GM21515 (cell line): Measurements from ENCODE around the gene NTN3.

ENCODE experiments used
- ATAC-seq: cut with Tn5 transposase; IDR thresholded peaks from one replicate; pipeline ENCODE4 v1.9.1; 2021; ENCODE audit not compliant: unreplicated experiment

Gene NTN3

DNA sequence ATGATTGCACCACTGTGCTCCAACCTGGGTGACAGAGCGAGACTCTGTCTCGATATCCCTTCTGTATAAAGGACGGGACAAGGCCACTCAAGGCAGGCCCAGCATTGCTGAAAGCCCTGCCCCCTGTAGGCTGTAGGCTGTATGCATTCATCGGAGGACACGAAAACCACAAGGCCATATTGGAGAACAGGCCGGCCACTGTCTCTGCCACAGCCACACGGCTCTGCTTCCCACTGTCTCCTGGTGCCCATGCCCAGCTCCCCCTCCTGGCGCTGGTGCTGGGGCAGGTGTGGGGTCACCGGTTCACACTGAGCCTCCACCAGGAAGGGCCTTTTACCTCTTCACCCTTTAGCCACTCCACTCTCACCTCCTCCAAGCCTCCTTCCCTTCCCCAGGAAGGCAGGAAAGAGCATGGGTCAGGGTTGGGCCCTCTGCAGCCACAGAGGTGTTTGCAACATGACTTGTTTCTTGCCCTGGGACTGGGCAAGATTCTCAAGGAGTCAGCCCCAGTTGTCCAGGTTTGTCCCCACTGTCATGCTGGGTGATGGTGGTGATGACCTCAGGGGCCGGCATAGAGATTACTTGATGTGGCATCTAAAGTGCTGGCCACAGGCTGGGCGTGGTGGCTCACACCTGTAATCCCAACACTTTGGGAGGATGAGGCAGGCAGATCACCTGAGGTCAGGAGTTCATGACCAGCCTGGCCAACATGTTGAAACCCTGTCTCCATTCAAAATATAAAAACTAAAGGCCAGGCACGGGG, 5.3 kb upstream of the NTN3 start:
- no peak for ATAC-seq

DNA sequence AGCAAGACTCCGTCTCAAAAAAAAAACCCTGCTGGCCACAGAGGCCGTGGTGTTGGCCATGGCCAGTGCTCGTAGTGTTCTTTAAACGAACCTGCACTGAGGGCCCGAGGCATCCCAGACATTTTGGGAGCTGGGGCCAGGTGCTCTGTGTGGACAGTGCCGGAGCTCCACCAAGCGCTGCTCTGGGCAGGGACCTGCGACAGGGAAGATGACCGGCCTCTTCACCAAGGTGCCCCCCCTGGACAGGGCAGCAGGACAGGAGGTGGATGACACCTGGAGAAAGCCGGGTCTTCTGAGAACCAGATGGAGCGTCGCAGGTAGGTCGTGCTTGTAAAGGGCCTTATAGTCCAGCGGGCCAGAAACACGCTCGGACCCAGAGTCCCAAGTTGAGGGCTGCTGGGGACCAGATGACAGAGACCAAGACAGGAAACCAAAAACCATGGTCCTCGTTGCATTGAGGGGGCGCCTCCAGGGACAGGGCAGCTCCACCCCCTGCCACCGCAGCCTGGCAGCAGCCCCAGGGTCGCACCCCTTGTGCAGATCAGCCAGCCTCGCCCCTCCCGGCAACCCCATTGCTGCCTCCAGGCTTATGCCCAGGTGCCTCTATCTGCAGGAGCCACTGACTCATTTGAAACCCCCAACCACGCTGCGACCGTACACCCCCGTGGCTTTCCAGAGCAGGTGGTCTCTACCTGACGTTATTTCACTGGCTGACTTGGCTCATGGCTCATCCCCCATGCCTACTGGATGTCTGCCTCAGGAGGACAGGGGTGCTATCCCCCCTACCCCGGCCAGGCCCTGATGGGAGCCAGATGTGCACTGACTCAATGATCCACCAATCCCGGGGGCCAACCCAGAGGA, 4.2 kb upstream of the NTN3 start:
- ATAC-seq = no peak

DNA sequence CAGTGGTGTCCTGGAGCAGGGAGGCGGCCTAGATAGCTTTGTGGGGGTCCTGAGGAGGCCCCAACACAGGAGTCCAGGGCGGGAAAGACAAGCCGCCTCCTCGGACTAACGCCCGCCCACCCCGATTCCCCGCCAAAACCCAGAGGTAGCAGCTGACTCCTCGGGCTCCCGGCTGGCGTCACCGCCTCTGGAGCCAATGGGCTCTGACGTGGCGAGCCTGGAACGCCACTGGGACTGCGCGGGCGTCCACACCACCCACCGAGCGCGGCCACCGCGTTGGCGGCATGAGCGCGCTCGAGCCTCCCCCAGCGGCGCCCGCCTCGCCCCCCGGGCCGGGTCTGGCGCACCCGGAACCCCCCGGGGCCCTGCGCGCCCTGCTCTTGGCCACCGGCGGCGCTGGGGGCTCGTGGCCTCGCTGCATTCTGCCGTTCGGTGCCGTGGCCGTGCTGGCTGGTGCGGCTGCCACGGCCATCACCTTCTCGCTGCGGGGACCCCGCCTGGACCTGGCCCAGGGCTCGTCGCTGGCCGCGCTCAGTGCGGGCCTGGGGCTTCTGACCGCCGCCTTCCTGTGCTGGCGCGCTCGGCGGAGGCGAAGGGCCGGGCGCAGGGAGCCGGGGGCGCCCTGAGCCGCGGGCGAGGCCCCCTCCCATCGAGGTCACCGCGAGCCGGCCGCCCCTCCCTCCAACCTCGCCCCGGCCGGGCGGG, 3.4 kb upstream of the NTN3 start:
- no peak for ATAC-seq

DNA sequence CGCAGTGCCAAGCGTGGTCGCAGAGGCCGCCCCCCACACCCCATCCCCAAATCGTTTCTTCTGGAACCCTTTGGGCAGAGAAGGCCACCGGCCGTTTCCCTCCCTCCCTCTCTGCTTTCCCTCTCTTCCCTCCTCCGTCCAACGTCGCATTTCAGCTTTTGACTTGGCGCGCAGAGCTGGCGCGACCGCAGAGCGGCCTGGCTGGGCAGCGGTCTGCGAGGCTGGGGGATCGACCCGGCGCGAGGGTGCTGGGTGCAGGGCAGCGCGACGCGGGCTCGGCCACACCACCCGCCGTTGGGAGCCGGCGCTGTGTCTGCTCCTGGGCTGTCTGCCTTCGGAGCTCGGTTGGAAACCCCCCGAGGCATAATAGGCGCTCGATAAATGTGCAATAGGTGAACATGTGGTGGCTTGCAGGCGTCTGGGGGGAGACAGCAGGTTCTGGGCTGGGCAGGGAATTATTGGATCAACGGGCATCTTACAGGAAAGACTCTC, 2.8 kb upstream of the NTN3 start:
- ATAC-seq = no peak

DNA sequence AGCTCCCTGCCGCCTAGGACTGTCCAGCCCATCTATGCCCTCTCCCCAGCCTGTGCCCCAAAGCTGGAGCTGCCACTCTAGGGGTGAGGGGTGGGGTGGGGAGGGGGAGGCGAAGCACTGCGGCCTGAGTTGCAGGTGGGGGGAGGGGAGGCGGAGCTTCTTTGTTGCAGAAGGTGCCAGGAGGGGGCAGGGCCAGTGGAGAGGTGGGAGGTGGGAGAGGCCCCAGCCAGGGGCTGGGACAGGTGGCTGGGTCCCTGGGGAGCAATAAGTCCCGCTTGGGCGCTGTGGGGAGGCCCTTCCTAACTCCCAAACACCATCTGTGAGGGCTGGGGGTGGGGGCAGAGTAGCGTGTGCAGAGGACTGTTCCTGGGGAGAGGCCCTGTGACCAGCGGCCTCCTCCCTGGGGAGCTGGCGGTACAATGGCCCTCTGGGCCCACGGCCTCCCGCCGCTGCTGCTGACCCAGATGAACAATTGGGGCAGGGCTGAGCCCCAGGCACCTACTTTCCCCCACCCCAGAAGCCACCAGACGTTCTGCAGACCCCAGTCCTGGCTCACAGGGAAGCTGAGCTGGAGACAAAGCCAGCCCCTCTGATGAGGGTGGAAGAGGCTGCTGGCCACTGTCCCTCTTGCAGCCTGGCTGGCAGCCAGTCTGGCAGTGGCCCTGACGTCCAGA, 2.2 kb upstream of the NTN3 start:
- no peak for ATAC-seq

DNA sequence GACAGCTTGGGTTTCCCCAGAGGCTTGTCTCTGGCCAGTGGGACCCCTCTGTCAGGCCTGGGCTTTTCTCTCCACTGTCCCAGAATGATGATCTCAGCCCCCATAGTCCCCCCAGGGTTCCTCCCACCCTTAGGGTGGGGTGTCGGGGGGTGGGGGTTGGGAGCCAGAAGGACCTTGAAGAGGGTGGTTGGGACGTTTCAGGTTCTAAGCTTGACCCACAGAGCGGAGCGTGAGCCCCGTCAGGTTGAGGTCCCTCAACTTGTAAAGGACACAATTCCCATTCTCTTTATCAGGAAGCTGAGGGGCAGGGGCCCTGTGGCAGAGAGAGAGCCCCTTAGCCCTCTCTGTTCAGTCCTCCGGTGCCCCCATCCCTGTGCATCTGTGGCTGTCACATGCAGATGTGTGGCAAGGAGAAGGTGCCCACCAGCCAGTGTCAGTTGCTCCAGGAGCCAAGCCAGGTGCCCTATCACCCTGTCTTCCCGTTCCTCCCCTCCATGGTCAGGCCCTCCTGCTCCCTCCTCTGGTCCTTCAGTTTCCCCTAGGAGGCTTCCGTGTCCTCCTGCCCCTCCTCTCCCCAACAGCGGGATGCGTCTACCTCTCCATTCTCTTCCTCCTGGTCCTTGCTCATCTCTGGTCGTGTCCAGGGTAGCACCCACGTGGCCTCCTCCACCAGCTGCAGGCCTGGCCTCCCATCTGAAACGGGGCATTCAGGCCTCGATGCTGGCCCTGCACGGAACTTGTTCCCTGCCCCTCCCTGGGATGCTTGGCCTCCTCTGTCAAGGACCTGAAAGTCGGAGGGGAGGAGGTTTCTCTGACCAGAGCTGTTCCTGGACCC, 1.5 kb upstream of the NTN3 start:
- ATAC-seq = no peak

DNA sequence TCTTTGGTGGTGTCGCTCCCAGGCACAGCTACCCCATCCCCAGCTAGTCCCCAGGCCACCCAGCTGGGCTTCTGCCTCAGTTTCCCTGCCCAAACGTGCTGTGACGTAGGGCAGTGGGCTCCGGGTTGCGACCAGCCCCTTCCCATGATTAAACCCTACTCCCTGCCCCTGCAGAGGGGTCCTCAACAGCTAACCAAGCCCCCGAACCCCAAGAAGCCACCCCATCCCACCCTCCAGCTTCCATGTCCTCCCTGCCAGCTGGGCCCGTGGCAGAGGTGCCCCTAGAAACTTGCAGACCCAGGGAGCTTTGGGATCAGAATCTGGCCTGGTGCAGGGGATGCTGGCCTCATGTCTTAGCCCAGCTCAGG, 879 bp upstream of the NTN3 start:
- no peak for ATAC-seq

DNA sequence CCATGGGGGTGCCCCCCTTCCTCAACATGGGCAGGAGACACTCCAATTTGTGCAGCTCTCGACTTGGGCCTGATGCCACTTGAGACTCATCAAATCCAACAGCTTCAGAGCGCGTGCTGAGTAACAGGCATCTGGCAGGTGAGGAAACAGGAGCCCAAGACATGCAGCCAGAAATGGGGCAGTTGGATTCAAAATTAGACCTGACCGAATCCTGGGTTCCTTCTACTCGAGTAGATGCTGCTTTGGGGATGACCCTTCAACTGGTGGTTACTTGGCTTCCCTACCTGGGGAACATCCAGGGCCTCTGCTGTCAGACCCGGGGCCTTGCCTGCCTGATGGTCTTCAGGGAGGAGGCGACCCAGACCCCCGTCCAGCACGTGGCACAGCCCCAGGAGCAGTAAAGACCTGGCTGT, 488 bp upstream of the NTN3 start:
- ATAC-seq = no peak

DNA sequence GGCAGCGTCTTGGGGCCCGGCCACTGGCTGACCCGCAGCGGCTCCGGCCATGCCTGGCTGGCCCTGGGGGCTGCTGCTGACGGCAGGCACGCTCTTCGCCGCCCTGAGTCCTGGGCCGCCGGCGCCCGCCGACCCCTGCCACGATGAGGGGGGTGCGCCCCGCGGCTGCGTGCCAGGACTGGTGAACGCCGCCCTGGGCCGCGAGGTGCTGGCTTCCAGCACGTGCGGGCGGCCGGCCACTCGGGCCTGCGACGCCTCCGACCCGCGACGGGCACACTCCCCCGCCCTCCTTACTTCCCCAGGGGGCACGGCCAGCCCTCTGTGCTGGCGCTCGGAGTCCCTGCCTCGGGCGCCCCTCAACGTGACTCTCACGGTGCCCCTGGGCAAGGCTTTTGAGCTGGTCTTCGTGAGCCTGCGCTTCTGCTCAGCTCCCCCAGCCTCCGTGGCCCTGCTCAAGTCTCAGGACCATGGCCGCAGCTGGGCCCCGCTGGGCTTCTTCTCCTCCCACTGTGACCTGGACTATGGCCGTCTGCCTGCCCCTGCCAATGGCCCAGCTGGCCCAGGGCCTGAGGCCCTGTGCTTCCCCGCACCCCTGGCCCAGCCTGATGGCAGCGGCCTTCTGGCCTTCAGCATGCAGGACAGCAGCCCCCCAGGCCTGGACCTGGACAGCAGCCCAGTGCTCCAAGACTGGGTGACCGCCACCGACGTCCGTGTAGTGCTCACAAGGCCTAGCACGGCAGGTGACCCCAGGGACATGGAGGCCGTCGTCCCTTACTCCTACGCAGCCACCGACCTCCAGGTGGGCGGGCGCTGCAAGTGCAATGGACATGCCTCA, 773 bp downstream of the NTN3 start:
- ATAC-seq = no peak

DNA sequence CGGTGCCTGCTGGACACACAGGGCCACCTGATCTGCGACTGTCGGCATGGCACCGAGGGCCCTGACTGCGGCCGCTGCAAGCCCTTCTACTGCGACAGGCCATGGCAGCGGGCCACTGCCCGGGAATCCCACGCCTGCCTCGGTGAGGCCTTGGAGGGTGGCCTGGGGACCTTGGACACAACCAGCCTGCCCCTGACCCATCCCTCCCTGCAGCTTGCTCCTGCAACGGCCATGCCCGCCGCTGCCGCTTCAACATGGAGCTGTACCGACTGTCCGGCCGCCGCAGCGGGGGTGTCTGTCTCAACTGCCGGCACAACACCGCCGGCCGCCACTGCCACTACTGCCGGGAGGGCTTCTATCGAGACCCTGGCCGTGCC, 1.4 kb downstream of the NTN3 start:
- no peak for ATAC-seq

DNA sequence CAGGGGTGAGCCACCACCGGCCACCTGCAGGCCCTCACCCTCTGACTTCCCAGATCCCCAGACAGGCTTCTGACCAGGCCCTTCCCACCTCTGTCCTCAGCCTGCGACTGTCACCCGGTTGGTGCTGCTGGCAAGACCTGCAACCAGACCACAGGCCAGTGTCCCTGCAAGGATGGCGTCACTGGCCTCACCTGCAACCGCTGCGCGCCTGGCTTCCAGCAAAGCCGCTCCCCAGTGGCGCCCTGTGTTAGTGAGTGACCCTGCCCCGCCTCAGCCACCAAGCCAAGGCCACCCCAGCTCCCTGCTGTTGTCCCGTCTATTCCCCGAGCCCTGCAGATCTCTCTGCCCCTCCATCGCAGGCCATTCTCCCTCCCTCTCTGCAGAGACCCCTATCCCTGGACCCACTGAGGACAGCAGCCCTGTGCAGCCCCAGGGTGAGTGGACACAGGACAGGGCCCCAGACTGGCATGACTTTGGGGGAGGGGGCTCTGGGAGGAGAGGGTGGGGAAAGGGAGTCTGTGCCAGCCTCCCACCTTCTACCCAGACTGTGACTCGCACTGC, 1.9 kb downstream of the NTN3 start:
- no peak for ATAC-seq

DNA sequence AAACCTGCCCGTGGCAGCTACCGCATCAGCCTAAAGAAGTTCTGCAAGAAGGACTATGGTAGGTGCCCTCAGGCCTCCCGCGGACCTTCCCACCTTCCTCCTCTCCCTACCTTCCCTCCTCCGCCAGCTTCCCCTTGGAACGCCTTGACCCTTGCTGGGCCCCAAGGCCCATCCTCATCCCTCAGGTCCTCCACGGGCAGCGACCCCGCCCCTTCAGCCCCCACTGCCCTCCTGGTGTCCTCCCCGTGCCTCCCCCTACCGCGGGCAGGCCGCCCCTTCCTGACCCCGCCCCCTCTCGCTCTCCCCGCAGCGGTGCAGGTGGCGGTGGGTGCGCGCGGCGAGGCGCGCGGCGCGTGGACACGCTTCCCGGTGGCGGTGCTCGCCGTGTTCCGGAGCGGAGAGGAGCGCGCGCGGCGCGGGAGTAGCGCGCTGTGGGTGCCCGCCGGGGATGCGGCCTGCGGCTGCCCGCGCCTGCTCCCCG, 2.4 kb downstream of the NTN3 start:
- ATAC-seq = no peak

DNA sequence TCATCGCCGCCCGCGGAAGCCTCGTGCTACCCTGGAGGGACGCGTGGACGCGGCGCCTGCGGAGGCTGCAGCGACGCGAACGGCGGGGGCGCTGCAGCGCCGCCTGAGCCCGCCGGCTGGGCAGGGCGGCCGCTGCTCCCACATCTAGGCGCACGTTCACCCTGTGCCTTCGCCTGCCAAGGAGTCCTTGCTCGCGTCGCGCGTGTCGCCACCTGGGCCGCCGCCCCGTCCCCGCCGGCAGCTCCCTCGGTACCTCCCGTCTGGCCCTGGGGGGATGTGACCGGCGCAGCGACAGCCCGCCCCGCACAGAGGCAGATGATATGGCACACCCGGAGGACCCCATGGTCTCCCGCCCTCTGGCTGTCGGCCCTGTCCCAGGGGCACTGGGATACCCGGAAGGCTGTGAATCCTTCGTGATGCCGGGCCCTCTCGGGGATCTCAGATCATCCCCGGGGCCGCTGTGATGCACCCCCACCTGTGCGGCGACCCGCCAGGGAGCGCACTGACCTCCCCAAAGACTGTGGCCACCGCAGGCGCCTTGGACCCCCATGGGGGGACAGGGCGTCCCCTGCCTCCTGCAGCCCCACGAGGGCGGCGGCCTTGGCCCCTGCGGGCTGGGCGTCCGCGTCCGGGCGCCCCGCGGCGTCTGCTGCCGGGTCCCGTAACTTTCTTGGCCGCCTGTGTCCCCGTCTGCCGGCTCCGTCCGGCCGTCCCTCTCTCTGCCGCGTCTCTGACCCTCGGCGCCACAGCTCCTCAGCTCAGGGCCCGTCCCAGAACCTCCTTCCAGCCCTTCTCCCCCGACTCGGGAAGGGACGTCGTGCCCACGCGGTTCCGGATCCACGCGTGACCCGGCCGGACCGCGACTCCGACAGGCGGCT, 3.1 kb downstream of the NTN3 start:
- no peak for ATAC-seq

DNA sequence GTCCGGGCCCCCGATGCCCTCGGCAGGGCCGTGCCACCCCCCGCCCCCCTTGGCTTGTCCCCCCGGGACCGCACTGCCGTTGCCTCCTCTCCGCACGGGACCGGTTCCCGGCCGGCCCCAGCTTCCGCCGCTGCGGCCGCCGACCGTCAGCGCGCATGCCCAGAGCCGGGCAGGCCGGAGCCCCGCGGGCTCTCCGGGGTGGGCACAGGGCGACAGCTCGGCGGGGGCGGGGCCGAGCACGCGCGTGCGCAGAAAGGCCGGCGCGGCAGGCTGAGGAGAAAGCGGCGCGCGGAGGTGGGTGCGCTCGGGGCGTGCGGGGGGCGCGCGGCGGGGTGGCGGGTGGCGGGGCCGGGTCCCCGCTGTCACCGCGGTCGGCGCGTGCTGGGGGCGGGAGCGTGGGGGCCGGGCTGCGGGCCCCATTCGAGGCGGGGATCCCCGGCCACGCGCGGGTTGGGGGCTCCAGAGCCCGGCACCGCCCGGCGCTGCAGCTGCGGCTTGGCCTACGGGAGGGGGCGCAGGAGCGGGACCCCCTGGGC, 3.8 kb downstream of the NTN3 start, which contains the start of gene TBC1D24:
TSS of gene TBC1D24 (plus strand) at position 251 of the 536 bp plus-strand sequence. CDS start 21,022 bp downstream, outside the sequence.
- peak; percentile 48 for ATAC-seq

DNA sequence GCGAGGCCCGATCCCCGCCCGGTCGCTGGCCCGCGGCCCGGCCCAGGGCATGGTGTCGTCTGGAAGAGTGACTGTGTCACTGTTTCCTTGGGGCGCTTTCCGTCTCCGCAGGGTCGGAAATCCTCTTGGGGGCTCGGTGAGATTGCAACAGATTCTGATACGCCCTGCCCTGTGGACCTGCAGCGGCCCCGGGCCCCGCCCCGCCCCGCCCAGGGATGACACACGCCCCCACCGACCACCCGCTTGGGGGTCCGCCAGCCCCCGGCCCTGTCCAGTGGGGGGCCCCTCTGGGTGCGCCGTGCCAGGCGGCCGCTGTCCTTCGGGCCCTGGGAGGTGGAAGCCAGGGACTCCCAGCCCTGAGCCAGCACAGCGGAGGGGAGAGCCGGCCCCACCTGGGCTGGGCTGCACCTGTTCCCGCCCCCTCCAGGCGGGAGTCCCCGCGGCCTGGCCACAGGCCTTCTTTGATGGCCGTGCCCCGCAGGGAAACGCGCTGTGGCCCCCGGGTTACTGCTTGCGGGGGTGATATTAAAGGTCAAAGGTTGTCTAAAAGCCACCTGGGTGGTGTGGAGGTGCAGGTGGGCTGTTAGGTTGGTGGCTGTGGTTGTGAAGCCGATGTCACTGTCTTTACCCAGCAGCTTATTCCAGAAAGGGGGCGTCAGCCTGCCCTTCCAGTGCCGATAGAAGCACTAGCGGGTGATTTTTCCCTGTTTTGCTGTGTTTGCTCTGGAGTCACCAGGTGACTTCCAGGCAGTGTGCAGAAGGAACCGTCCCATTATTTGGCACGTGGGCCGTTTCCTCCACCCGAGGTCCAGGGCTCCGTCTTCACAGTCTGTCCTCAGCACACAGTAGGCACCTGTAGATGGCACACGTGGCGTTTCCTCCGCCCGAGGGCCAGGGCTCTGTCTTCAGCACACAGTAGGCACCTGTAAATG, 4.6 kb downstream of the NTN3 start:
- peak; percentile 10 for ATAC-seq

DNA sequence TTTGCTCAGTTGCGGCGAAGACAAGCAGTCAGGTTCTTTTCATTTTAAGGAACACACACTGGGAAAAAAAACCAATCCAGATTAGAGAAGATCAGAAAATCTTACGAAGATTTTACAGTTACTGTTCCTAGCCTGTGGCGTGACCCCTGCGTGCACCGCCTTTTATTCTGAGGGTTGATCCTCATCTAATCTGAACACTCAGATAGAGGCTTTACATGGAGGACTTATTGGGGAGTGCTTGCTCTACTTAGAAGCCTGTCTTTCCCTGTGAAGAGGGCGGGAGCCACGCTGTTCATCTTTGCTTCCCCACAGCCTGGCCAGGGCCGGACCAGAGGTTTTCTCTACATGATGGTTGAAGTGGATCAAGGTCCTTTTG, 5.2 kb downstream of the NTN3 start:
- ATAC-seq = no peak
